PFSK-1 (cell line): Measurements from ENCODE around the gene RIN2.

Experiments
- FOXP2 ChIP-seq: optimal IDR thresholded peaks from 2 replicates; pipeline ENCODE3; 2011; ENCODE audit warnings: borderline replicate concordance, control low read depth, inconsistent platforms; ENCODE audit not compliant: insufficient read depth; ENCODE audit errors: extremely low read length, extremely low read depth
- POLR2AphosphoS5 ChIP-seq: IDR thresholded peaks from 2 replicates; pipeline ENCODE4 v1.6.1; 2012; ENCODE audit warnings: low read depth, mild to moderate bottlenecking, control low read depth, low read length, moderate library complexity
- REST ChIP-seq, 2 experiments: IDR thresholded peaks; 2 replicates each; pipeline versions ENCODE4 v1.6.1 to v1.8.0; 2011 to 2012; ENCODE audit warnings: low read depth in 2 of 2, low read length in 2 of 2, control low read depth in 1 of 2, inconsistent platforms in 1 of 2, mild to moderate bottlenecking in 1 of 2, moderate library complexity in 1 of 2; ENCODE audit not compliant: insufficient read depth in 1 of 2
- SIN3A ChIP-seq: IDR thresholded peaks from 2 replicates; pipeline ENCODE4 v1.6.1; 2012; ENCODE audit warnings: mild to moderate bottlenecking, low read length, moderate library complexity, borderline replicate concordance; ENCODE audit not compliant: insufficient read depth
- TAF1 ChIP-seq: IDR thresholded peaks from 2 replicates; pipeline ENCODE4 v1.6.1; 2012; ENCODE audit warnings: low read length, control low read depth, borderline replicate concordance; ENCODE audit not compliant: insufficient read depth

Gene RIN2

GRCh38 chr20:19777981-19778380 is 19.9 kb downstream of the RIN2 start:
- TF ChIP-seq POLR2AphosphoS5 = no peak
- TF ChIP-seq SIN3A = no peak
- no peak for TF ChIP-seq FOXP2
- no peak for TF ChIP-seq TAF1
- TF ChIP-seq REST (IDR thresholded peaks at IDR 0.05; ENCODE audit: insufficient read depth in 1 of 2, low read depth in 2 of 2, low read length in 2 of 2) = no peak

DNA sequence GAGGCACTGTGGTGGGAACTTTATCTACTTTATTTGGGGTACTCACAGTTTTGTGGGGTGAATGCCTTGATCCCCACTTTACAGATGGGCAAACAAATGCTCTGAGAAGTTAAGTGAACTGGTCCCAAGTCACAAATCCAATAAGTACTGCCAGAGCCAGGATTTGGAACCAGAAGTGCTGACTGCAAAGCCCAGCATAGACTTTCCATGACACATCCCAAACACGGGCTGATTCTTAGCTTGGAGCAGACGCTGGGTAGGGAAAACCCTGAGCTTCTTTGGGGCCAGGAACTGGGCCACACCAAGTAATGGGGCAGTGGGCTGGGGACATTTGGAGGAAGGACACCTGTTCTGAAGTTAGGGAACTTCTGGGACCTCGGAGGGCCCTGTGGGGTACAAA is 20.3 kb downstream of the RIN2 start:
- no peak for TF ChIP-seq POLR2AphosphoS5
- no peak for TF ChIP-seq TAF1
- TF ChIP-seq FOXP2 = no peak
- no peak for TF ChIP-seq SIN3A
- TF ChIP-seq REST (IDR thresholded peaks at IDR 0.05; ENCODE audit: insufficient read depth in 1 of 2, low read depth in 2 of 2, low read length in 2 of 2) = no peak

- no peak for TF ChIP-seq POLR2AphosphoS5
- no peak for TF ChIP-seq FOXP2
These were observed 21.6 kb downstream of the RIN2 start for GRCh38 chr20:19779634-19780033.

GRCh38 chr20:19780261-19780660 is 22.2 kb downstream of the RIN2 start:
- TF ChIP-seq POLR2AphosphoS5 (no peak), SIN3A (no peak), FOXP2 (no peak), TAF1 (no peak), REST (IDR thresholded peaks at IDR 0.05; ENCODE audit: insufficient read depth in 1 of 2, low read depth in 2 of 2, low read length in 2 of 2) (no peak)

- no peak for TF ChIP-seq POLR2AphosphoS5
- TF ChIP-seq TAF1 = no peak
- TF ChIP-seq FOXP2 = no peak
- TF ChIP-seq REST (IDR thresholded peaks at IDR 0.05; ENCODE audit: insufficient read depth in 1 of 2, low read depth in 2 of 2, low read length in 2 of 2) = no peak
- no peak for TF ChIP-seq SIN3A
These were observed 23.2 kb downstream of the RIN2 start for GRCh38 chr20:19781235-19781634.
